SH-SY5Y (cell line): ENCODE data around the gene IRF6.

Experiments used
- GATA2 ChIP-seq: IDR thresholded peaks from 2 replicates; pipeline ENCODE4 v1.6.1; 2011; ENCODE audit warnings: mild to moderate bottlenecking, low read depth, low read length
- GATA3 ChIP-seq: IDR thresholded peaks from 2 replicates; pipeline ENCODE4 v1.6.1; 2011; ENCODE audit warnings: low read depth, mild to moderate bottlenecking, low read length, moderate library complexity

- TF ChIP-seq GATA3: no peak
- no peak for TF ChIP-seq GATA2
These were observed 20.4 kb downstream of the IRF6 start for GRCh38 chr1:209785592-209785991.
